Psoas muscle (tissue), 8 donors: ENCODE results near the gene ZNF580. TPM values are rescaled to one million over a fixed set of nuclear protein-coding genes. Genes with fewer than 3 reads are reported as not detected.
A peak's percentile ranks its signal among the peaks of the same experiment; 100 is the strongest.

ENCODE experiments used
- ATAC-seq, 4 donors: fragments of 200-7000 bp; cut with Tn5 transposase; one replicate each; pipeline ENCODE4 v1.9.1; 2020; ENCODE audit warnings: moderate library complexity in 3 of 4, mild to moderate bottlenecking in 2 of 4
- DNase-seq, 2 donors: peaks; one replicate each; pipeline ENCODE4 v3.0.0-alpha.2; 2020
- H3K27ac ChIP-seq: fragments of 200-600 bp; one replicate; pipeline ENCODE4 v1.8.0; 2022
- H3K27me3 ChIP-seq, 3 donors: fragments of 200-600 bp in 1 of 3; one replicate each; pipeline versions ENCODE4 v1.6.1 to v1.8.0; 2013 to 2022; ENCODE audit warnings: low read length in 2 of 3, mild to moderate bottlenecking in 2 of 3, moderate library complexity in 1 of 3; ENCODE audit not compliant: insufficient read depth in 3 of 3
- H3K36me3 ChIP-seq, 2 donors: fragments of 200-600 bp in 1 of 2; one replicate each; pipeline versions ENCODE4 v1.6.1 to v1.8.0; 2013 to 2022; ENCODE audit warnings: low read depth in 1 of 2, mild to moderate bottlenecking in 1 of 2, moderate library complexity in 1 of 2; ENCODE audit not compliant: insufficient read depth in 1 of 2
- H3K4me1 ChIP-seq: fragments of 200-600 bp; one replicate; pipeline ENCODE4 v1.8.0; 2022
- H3K4me3 ChIP-seq: fragments of 200-600 bp; one replicate; pipeline ENCODE4 v1.8.0; 2022; ENCODE audit warnings: mild to moderate bottlenecking
- H3K9me3 ChIP-seq: fragments of 200-600 bp; one replicate; pipeline ENCODE4 v1.8.0; 2022
- CTCF ChIP-seq: fragments of 200-600 bp; IDR thresholded peaks from one replicate; pipeline ENCODE4 v1.8.0; 2022; ENCODE audit warnings: antibody characterized with exemption
- WGBS, 3 donors: extraction: QIAGEN DNeasy Blood & Tissue Kit; methylation state at CpG; one replicate each; pipeline versions ENCODE4 v1.1.6 to v1.1.7; 2013; 5-methylcytosine and 5-hydroxymethylcytosine counted together
- intact Hi-C, 2 donors: fragments of 100-400 bp; cut with DNase I; formaldehyde crosslinking; loops; one replicate each; pipeline versions ENCODE4 v1.11.0 to v1.14.2; 2022
- polyA plus RNA-seq, 3 donors: library from polyadenylated mRNA; stranded (reverse); fragments of 200-250 nt; gene quantifications; one replicate each; pipeline ENCODE4 v1.2.3, GENCODE V29; 2013
- total RNA-seq, 4 donors: library from RNA; stranded (reverse); fragmentation: NEBNext Ultra II Directional in 2 of 4; extraction: Animal tissue kit (Norgen Biotek cat#: 25700) in 2 of 4; gene quantifications; one replicate each; pipeline versions ENCODE4 v1.2.1 to v1.2.4, GENCODE V29; 2021 to 2023
- donor health status: healthy with polysubstance abuse.
- donor health status: DM: no; HTN: no; CAD: no; lungs with moderate emphysema.
- donor health status: Bipolar disorder and iron deficiency.
- donor health status: healthy.
- donor health status: DM: yes; HTN: yes; CAD: no.
- donor health status: DM: no; HTN: no; CAD: no.
- donor health status: DM: no; HTN: no; CAD: no.
- donor health status: DM: yes; HTN: yes; CAD: no.

ZNF580 gene
- total and polyA plus RNA-seq, 7 donors: 5.9 to 21.1 (median 13.5) TPM

- Histone ChIP-seq H3K4me1 (peaks cover 40% of the 10 kb centered on the region), H3K36me3 (peaks cover 0 to 14% of the 10 kb centered on the region in 2 donors), H3K27me3 (no peaks in the 10 kb centered on the region), H3K27ac (peak within 1 kb of the TSS; percentile 91), H3K4me3 (peak within 1 kb of the TSS; percentile 71), H3K9me3 (no peaks in the 10 kb centered on the region)
- 0 to 1% (median 1%) methylated on average over 38 to 95 of the region's 95 CpGs for WGBS, 3 donors
- ATAC-seq (peak; percentile 62 to 68 (median 66)), DNase-seq (peak; percentile 94 to 99)
- no peak for TF ChIP-seq CTCF
- intact Hi-C loops: loop anchor here in 1 of 2 donors (10.0 kb wide), 1 partner anchor 270 kb away; the partner anchor contains the start of genes RPL28 and TMEM238
Measured at GRCh38 chr19:55654868-55655647, 14.3 kb downstream of the ZNF580 start, which contains the start of gene U2AF2. Gene U2AF2, plus strand, starts transcription at chr19:55655035. Its CDS starts 70 bp downstream, at chr19:55655105.

- H3K4me3 ChIP-seq: peak overlapping the region; percentile 71
- peak overlapping the region; percentile 91 for H3K27ac ChIP-seq
- DNase-seq (no peak), ATAC-seq (no peak)
- H3K36me3 ChIP-seq: peaks cover 0 to 18% of the 10 kb centered on the region in 2 donors
- no peaks in the 10 kb centered on the region for H3K27me3 ChIP-seq
- intact Hi-C loops: loop anchor here (2.0 to 10.0 kb wide), 2 partner anchors 15 to 271 kb away; partner anchors contain the start of genes RPL28 (in 1 of the 2) and TMEM238 (in 1 of the 2)
- WGBS, 3 donors: 1 to 2% (median 1%) methylated on average over 19 of the region's 19 CpGs
- H3K9me3 ChIP-seq: no peaks in the 10 kb centered on the region
- TF ChIP-seq CTCF: no peak
- H3K4me1 ChIP-seq: peaks cover 40% of the 10 kb centered on the region
Measured at GRCh38 chr19:55655648-55656040, 14.8 kb downstream of the ZNF580 start.

- Histone ChIP-seq H3K27me3 (no peaks in the 10 kb centered on the region), H3K9me3 (no peaks in the 10 kb centered on the region), H3K4me3 (peak overlapping the region; percentile 71), H3K4me1 (peaks cover 40% of the 10 kb centered on the region), H3K36me3 (peaks cover 0 to 23% of the 10 kb centered on the region in 2 donors), H3K27ac (no peak overlapping the region)
- ATAC-seq: no peak
- no peak for TF ChIP-seq CTCF
- no peak for DNase-seq
- 57 to 65% (median 59%) methylated on average over 7 of the region's 7 CpGs for WGBS, 3 donors
- intact Hi-C loops: loop anchor here (2.0 to 10.0 kb wide), 2 partner anchors 14 to 272 kb away; partner anchors contain the start of genes RPL28 (in 1 of the 2) and TMEM238 (in 1 of the 2)
Measured at GRCh38 chr19:55656552-55656951, 15.8 kb downstream of the ZNF580 start.

GRCh38 chr19:55656988-55657747 is 16.4 kb downstream of the ZNF580 start:
- DNase-seq: no peak
- Histone ChIP-seq H3K9me3 (no peaks in the 10 kb centered on the region), H3K27ac (no peak overlapping the region), H3K4me1 (peaks cover 40% of the 10 kb centered on the region), H3K36me3 (peaks cover 2 to 29% of the 10 kb centered on the region in 2 donors), H3K4me3 (peak overlapping the region; percentile 71), H3K27me3 (no peaks in the 10 kb centered on the region)
- 43 to 56% (median 47%) methylated on average over 18 of the region's 18 CpGs for WGBS, 3 donors
- intact Hi-C loops: loop anchor here (2.0 to 10.0 kb wide), 2 partner anchors 14 to 272 kb away; partner anchors contain the start of genes RPL28 (in 1 of the 2) and TMEM238 (in 1 of the 2)
- no peak for TF ChIP-seq CTCF
- no peak for ATAC-seq
